Heart left ventricle (tissue), 13 donors: ENCODE data around the gene CTNNBIP1.

Experiments used
- CTCF ChIP-seq, 12 donors: fragments of 200-600 bp; sonication (generic) in 4 of 12; IDR thresholded peaks; one replicate each; pipeline versions ENCODE4 v1.5.0 to v1.8.0; 2018 to 2022; ENCODE audit warnings: antibody characterized with exemption in 12 of 12, mild to moderate bottlenecking in 5 of 12
- POLR2A ChIP-seq, 2 donors: fragments of 450-650 bp; IDR thresholded peaks; one replicate each; pipeline ENCODE4 v1.6.1; 2017; ENCODE audit warnings: antibody characterized with exemption in 2 of 2, mild to moderate bottlenecking in 2 of 2, moderate library complexity in 2 of 2
- donor health status: ischemic (EF 13 %, LVEDD 7.1; RV severe dilation, severe dysfunction).
- donor health status: DM: no; HTN: yes; CAD: no.
- donor health status: DM: no; HTN: no; CAD: no.
- donor health status: ischemic (EF 25% LVEDD 6.9; RV normal size, moderate dysfunction).
- donor health status: ischemic (EF 25% LVEDD 5.7; RV mildly dilated, moderate dysfunction).
- donor health status: ischemic (EF 35%, LVEDD 5.7; RV mildly dilated, moderate dysfunction).
- donor health status: nonischemic (EF 11% LVEDD 7.7; RV severe dilation, severe dysfunction).
- donor health status: DM: yes; HTN: yes; CAD: no.
- donor health status: PGD.
- donor health status: ischemic (EF 29% LVEDD 5.4; RV normal size, mild dysfunction).
- donor health status: nonischemic (EF 23%, LVEDD 6.1; RV moderate dilation, normal function).

GRCh38 chr1:9917901-9918300, 7.8 kb upstream of the CTNNBIP1 start:
- TF ChIP-seq POLR2A (IDR thresholded peaks at IDR 0.05) (no peak), CTCF (IDR thresholded peaks at IDR 0.05) (no peak)
